ENCODE results near the gene SLC5A10.

SLC5A10 gene

GRCh38 chr17:18965530-18966236 is 13.7 kb downstream of the SLC5A10 start:
- no peak for DNase-seq

GRCh38 chr17:18966831-18967624 is 15.1 kb downstream of the SLC5A10 start:
- DNase-seq, result no peak

GRCh38 chr17:18967916-18968315 is 16.0 kb downstream of the SLC5A10 start:
- DNase-seq, result no peak

- no peak for DNase-seq
Measured at GRCh38 chr17:18968345-18968744, 16.4 kb downstream of the SLC5A10 start.

- no peak for DNase-seq
Measured at GRCh38 chr17:18968945-18969887, 17.3 kb downstream of the SLC5A10 start.

- no peak for DNase-seq
Measured at GRCh38 chr17:18970582-18971480, 18.9 kb downstream of the SLC5A10 start.

GRCh38 chr17:18971801-18972200 is 19.8 kb downstream of the SLC5A10 start:
- DNase-seq, result no peak

- no peak for DNase-seq
Measured at GRCh38 chr17:18974407-18975149, 22.6 kb downstream of the SLC5A10 start.

- no peak for DNase-seq
Measured at GRCh38 chr17:18975597-18975996, 23.6 kb downstream of the SLC5A10 start.

GRCh38 chr17:18976201-18976600 is 24.2 kb downstream of the SLC5A10 start:
- no peak for DNase-seq

GRCh38 chr17:18977021-18977420 is 25.1 kb downstream of the SLC5A10 start:
- no peak for DNase-seq

- no peak for DNase-seq
Measured at GRCh38 chr17:18977646-18978045, 25.7 kb downstream of the SLC5A10 start.

GRCh38 chr17:18978050-18978449 is 26.1 kb downstream of the SLC5A10 start:
- no peak for DNase-seq

- DNase-seq, result no peak
Measured at GRCh38 chr17:18978655-18979054, 26.7 kb downstream of the SLC5A10 start.

GRCh38 chr17:18980682-18981334 is 28.8 kb downstream of the SLC5A10 start:
- DNase-seq, result no peak

- DNase-seq, result no peak
Measured at GRCh38 chr17:18981335-18981641, 29.3 kb downstream of the SLC5A10 start.

GRCh38 chr17:18981642-18982424 is 29.9 kb downstream of the SLC5A10 start:
- DNase-seq, result no peak

GRCh38 chr17:18984273-18985114 is 32.5 kb downstream of the SLC5A10 start:
- DNase-seq, result no peak

- DNase-seq, result no peak
Measured at GRCh38 chr17:18985475-18985874, 33.5 kb downstream of the SLC5A10 start.
